CD4-positive, alpha-beta T cell treated with Interferon alpha-2 for 1 hour (primary cell): ENCODE results near the gene SULT1A1.
A peak's percentile ranks its signal among the peaks of the same experiment; 100 is the strongest.
"Not testable (repeated sequence)": the region's sequence is repeated elsewhere in the genome, so short reads cannot be mapped to it uniquely, and the experiment has no call there.

ENCODE experiments used
- DNase-seq, 2 donors: peaks; one replicate each; pipeline ENCODE4 v3.0.0-alpha.2; 2020 to 2022

SULT1A1 gene

DNA sequence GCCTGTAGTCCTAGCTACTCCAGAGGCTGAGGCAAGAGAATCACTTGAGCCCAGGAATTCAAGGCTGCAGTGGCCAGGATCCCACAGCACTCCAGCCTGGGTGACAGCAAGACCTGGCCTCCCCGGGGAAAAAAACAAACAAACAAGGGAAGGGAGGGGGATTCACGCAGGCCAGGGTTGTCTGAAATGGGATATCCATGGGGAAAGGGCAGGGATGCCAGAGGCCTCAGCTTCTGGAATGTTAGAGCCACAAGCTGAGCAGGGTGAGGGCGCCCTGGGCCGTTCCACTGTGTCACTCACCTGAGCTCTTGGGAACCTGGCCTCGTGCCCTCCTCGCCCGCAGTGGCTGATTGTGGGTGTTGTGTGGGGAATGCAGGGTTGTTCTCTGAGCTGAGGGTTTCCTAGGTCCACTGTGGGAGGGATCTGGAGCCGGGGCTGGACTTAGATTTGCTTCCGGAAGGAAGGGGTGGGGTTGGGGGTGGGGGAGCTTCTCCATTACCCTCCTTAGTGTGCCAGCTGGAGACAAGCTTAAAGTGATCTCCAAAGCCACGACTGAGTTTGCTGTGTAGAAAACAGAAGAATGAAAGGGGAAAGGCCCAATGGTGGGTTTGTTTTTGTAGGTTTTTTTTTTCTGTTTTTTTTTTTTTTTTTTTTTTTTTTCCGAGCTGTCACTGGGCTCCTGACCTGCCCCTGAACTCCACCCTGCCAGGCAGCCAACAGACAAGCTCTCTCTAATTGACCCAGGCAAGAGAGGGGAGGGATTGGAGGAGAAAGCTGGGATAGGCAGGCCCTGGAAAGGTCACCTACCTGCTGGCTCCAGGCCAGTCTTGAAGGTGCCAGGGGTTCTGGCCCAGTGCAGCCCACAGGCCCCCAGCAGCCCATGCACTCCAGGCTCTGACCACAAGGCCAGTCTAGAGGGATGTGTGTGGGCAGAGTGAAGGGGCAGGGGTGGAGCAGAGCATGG, at the start of gene SULT1A1:
Gene SULT1A1, minus strand, starts transcription at position 414 of the 964 bp plus-strand sequence. CDS start 1,189 bp downstream, outside the sequence.
- no peak for DNase-seq

DNA sequence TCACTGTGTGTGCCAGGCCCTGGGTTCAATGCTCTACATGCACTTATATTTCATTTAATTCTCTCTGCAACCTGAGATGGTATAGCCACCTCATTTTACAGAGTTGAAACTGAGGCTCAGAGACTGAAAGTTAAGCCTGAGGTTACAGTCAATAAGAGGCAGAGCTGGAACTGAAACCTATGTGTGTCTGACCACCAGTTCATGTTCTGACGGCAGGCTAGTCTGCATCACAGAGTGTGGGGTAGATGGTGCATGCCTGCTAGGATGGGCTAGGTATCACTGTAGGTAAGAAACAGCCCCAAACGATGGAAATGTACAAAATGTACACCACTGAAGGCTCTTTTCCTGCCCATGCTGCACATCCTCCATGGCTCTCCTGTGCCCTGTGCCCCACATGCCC, 30.1 kb upstream of the SULT1A1 start:
- DNase-seq: not testable (repeated sequence)

DNA sequence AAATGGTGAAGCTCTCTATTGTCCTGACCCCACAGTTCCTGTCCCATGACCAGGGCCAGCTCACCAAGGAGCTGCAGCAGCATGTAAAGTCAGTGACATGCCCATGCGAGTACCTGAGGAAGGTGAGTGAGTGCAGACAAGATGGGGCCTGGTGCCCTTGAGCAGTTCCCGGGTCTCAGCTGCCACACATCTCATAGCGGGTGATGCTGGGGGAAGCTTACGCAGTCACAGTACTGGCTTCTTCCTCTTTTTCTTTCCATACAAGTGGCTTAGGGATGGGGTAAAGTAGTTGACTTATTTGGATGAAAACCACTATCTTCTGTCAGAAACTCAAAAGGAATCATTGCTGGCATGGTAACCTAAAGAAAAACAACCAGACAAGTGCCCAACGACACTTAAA, 28.5 kb upstream of the SULT1A1 start:
- not testable (repeated sequence) for DNase-seq

DNA sequence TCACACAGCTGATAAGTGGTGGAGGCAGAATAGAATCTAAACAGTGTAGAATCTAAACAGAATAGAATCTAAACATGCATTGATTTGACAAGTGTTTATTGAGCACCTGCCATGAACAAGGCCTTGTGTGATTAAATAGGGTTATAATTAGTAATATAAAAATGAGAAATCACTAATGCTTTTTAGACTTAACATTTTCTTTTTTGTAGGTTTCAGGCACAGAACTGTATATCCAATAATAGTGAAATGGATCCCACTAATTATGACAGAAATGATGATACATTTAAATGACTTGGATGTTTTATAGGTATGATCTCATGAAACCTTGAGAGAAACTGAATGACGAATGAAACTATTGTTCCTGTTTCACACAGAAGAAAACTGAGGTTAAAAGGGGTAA, 27.9 kb upstream of the SULT1A1 start, which contains the start of gene NPIPB8:
Gene NPIPB8, plus strand, starts transcription at position 301 of the 400 bp plus-strand sequence. CDS start 296 bp downstream, outside the sequence.
- DNase-seq: not testable (repeated sequence)

DNA sequence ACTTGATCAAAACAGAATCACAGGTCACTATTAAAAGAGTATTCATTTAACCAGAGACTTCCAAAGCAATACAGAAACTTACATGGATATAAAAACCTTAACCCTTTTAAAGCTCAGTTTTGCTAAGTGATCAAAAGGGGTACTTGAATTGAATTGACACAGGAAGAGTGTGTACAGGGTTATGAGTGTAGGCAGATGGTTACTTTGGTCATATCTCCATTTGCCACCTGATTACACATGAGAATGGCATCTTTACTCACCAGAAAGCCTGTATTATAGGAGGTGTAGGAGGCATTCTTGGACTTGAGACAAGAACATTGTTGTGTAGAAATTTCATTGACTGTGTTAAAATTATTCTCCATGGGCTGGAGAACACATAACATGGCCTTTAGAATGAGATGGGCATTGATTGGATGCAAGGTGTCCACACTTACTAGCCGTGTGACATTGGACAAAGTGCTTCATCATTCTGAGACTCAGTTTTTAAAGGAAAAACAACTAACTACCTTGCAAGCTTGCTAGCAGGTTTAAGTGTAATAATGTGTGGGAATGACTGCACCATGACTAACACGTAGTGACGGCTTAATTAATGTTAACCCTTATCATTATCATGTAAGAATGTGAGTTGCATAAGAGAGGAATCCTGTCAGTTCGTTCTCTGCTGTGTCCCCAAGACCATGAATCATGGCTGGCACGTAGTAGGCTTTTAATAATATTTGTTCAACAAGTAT, 26.4 kb upstream of the SULT1A1 start:
- not testable (repeated sequence) for DNase-seq

DNA sequence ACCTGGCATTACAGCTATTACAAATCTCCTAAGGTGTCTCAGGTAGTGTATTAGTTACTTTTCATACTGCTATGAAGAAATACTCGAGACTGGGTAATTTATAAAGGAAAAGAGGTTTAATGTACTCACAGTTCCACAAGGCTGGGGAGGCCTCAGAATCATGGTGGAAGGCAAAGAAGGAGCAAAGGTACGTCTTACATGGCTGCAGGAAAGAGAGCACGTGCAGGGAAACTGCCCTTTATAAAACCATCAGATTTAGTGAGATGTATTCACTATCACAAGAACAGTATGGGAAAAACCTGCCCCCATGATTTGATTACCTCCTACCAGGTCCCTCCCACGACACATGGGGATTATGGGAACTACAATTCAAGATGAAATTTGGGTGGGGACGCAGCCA, 21.1 kb upstream of the SULT1A1 start:
- DNase-seq: not testable (repeated sequence)

DNA sequence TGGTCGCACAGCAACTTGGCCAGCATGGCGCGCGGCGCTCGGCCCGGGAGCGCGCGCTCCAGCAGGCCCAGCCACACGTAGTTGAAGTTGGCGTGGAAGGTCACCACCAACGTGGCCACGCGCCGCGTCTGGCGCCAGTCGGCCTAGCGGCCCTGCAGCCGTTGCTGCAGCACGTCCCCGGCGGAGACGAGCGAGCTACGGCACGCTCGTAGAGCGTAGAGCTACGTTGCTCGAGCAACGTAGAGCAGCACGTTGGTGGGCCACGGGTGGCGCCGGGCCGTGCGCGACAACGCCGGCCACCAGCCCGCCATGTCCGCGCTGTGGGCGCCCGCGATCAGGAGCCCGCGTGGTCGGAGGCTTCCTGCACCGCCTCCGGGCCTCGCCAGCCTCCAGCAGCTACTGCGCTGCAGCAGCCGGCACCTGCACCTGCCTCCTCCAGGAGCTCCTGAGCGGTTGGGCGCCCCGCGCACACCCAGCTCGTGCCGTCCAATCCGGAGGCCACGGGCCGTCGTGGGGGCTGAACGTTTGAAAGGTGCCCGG, 13.4 kb upstream of the SULT1A1 start:
- DNase-seq: peak; percentile 53 to 71

DNA sequence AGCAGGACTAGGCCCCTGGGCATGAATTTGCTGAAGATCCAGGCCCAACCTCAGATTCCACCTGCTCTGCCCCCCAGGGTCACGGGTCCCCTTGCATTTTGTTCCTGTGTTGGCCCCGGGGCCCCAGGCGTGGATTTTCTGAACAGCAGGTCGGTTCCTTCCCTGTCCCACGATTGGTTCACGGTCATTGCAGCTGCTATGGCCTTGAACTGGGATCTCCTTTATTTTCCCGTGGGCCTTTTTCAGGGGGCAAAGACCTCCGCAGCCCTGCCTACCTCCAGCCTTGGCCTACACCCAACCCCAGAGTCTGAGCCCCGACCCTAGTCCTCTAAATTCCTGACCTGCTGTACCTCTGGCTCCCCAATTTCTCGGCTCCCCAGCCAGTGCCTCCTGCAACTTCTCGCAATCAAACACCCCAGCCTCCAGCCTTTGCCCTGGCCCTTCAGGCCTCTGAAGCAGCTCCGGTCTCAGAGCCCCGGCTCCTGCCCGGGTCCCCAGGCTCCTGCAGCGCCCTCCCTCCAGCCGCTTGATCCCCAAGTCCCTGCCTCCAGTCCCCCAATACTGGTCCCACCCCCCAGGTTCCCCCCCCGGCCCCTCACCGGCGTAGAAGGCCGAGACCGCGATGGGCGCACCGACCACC, 12.8 kb upstream of the SULT1A1 start:
- DNase-seq: not testable (repeated sequence)

DNA sequence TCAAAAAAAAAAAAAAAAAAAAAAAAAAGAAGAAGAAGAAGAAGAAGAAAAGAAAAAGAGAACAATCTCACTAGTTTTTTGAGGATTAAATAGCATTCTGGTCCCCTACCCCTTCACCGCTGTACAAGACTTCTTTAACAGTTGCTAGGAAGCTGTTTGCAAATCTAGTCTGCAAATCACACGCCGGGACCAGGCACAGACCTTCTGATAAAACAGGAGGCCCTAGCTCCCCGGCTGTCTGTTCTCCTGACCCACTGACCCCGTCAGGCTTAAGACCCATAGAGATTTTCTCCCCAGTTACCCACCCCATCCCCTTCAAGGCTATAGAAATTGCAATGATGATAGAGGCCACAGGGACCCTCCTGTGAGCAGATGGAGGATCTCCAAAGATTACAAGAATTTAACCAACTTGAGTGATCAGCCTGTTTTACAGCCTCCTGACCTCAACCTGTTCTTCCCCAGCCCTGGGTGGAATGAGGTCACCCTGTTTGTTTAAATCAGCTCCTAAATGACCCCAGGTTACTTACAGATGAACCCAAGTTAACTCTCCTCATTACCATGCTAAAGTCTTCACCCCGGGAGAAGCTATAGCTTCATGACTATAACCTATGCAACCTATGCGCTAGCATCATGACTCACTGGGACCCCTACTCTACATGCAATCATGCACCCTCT, 11.8 kb upstream of the SULT1A1 start:
- DNase-seq: no peak

DNA sequence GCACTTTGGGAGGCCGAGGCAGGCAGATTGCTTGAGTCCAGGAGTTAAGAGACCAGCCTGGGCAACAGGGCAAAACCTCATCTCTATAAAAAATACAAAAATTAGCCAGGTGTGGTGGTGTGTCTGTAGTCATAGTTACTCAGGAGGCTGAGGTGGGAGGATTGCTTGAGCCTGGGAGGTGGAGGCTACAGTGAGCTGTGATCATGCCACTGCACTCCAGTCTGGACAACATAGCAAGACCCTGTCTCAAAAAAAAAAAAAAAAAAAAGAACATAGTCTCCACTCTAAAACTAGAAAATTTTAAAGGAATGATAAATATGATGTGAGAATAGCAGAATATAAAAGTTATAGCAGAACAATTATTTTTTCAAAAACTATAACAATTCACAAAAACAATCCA, 10.5 kb upstream of the SULT1A1 start:
- not testable (repeated sequence) for DNase-seq

DNA sequence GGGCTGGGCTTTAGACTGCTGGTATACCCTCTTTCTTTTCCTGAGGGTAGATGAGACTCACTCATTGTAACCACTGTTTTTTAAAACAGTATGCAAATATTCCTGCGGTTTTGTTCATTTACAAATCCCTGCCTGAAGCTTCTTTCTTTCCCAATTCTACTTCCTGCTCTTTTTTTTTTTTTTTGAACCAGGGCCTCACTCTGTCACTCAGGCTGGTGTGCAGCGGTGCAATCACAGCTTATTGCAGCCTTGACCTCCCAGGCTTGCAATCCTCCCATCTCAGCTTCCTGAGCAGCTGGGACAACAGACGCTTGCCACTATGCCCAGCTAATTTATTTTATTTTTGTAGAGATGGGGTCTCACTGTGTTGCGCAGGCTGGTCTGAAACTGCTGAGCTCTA, 8.0 kb upstream of the SULT1A1 start:
- DNase-seq: no peak

DNA sequence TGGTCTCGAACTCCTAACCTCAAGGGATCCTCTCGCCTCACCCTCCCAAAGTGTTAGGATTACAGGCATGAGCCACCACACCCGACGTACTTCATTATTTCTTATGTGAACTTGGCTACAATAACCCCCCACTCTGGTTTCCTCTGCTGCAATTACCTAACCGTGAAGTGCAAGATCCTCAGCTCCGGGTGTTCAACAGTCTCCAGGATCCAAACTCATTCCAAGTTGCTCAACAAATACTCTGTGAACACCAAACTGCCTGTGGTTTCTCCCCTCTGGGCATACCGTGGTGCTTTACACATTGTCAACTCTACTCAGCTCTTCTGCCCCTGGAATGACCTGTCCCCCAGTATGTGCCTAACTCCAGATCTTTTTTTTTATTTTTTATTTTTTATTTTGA, 6.8 kb upstream of the SULT1A1 start:
- DNase-seq: no peak

DNA sequence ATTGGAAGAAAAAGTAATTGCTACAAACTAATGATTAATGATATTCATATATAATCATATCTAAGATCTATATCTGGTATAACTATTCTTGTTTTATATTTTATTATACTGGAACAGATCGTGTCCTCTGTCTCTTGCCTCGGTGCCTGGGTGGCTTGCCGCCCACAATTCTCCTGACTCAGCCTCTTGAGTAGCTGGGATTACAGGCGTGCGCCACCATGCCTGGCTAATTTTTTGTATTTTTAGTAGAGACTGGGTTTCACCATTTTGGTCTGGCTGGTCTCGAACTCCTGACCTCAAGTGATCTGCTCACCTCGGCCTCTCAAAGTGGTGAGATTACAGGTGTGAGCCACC, 6.4 kb upstream of the SULT1A1 start:
- DNase-seq: not testable (repeated sequence)

DNA sequence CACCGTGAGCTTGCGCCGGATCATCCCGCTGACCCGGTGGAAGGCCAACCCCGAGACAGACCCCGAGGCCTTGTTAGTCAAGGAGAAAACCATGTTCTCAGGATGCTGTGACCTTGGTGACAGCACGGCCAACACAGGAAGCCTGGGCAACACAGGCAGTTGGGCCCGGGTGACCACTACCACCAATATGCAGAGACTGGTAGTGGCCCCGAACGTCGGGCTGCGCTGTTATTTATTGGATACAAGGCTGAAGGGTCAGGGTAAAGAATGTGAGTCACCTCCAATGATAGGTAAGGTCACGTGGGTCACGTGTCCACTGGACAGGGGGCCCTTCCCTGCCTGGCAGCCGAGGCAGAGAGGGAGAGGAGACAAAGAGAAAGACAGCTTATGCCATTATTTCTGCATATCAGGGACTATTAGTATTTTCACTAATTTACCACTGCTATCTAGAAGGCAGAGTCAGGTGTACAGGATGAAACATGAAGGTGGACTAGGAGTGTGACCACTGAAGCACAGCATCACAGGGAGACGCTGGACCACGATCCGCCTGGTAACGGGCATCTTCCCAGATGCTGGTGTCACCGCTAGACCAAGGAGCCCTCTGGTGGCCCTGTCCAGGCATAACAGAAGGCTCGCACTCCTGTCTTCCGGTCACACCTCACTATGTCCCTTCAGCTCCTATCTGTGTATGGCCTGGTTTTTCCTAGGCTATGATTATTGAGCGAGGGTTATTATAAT, 5.8 kb upstream of the SULT1A1 start:
- peak; percentile 26 to 44 for DNase-seq

DNA sequence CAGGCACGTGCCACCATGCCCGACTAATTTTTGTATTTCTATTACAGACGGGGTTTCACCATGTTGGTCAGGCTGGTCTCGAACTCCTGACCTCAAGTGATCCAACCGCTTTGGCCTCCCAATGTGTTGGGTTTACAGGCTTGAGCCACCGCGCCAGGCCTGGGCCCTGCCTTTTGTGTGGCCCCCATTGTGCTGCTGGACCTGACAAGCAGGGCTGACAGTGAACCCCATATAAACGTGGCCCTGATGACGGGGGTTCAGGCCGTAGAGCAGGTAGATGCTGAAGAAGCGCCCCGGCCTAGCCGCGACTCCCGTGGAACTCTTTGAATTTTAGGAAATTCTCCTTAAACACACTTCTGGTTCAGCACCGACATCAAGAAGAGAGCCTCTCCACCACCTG, 4.7 kb upstream of the SULT1A1 start:
- DNase-seq: not testable (repeated sequence)

DNA sequence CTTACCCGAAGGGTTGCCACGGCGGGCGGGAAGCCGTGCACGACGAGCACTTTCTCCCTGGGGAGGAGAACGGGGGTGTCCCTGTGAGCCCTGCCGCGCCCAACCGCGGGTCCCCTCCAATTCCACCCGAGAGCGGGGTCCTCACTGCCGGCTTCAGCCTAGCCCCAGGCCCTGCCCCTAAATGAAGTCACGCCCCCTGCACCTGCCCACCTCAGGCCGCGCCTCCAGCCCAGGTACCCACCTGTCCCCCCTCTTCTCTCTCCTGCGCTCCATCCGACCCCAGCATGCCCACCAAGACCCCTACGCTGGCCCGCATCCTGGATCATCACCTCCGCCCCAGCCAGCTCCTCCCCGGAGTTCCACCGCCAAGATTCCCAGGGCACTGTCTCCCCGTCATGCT, 4.1 kb upstream of the SULT1A1 start:
- not testable (repeated sequence) for DNase-seq

DNA sequence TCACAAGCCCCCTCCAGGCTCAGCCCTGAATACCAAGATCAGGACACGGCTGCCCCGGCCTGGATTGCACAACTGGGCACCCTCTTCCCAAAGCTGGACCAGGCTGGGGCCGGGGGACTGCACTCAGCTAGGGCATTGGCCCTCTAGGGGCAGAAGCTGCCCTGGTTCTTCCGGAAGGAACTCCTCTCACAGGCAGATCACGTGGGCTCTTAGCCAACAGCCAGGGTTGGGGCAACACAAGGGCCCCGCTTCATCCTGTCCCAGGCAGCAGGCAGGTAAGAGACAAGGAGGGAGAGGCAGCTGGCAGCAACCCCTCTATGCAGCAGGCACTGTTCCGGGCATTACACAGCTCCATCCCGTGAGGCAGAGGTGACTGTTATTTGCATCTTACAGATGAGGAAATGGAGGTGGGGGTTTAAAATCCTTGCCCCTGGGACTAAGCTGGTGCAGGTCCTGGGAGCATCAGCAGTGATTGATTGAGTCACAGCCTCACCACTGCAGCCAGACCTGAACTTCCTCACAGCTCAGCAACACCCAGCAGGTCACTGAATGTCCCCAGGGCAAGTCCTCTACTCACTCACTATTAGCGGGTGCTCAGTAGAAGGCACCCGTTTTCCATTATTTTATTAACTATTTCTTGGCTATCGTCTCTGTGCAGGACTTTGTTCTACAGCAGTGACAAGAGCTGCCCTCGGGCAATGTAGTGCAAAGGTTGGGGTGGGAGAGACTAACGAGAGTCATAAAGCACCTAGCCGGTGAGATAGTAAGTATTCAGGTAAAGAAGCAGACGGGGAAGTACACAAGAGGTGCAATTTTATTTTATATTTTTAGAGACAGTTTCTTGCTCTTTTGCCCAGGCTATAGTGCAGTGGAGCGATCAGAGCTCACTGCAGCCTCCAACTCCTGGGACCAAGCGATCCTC, 2.8 kb upstream of the SULT1A1 start:
- not testable (repeated sequence) for DNase-seq

DNA sequence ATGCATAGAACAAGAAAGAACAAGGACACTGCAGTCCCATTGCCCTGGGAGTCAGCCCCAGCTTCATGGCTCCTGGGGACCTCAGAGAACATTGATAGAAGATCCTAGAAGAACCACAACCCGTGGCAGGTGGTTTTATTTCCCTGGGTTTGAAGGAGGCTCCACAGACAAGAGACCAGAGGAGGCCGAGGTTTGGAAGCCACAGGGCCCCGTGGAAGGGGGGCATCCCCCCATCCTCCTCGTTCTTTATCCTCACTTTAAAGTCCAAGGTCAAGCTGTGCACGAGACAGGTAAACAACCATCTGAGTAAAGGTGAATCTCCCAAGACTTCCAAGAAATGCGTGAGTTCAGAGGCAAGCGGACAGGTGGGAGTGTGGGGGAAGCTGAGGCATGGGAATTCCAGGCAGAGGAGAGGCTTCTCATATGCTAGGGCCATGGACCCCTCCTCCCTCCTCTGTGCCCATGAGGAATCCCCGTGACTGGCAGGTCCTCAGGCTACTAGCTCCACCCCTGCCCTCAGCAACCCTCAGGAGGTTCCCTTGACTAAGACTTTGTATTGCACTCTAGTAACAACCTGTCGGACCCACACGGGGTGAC, 849 bp upstream of the SULT1A1 start:
- no peak for DNase-seq

DNA sequence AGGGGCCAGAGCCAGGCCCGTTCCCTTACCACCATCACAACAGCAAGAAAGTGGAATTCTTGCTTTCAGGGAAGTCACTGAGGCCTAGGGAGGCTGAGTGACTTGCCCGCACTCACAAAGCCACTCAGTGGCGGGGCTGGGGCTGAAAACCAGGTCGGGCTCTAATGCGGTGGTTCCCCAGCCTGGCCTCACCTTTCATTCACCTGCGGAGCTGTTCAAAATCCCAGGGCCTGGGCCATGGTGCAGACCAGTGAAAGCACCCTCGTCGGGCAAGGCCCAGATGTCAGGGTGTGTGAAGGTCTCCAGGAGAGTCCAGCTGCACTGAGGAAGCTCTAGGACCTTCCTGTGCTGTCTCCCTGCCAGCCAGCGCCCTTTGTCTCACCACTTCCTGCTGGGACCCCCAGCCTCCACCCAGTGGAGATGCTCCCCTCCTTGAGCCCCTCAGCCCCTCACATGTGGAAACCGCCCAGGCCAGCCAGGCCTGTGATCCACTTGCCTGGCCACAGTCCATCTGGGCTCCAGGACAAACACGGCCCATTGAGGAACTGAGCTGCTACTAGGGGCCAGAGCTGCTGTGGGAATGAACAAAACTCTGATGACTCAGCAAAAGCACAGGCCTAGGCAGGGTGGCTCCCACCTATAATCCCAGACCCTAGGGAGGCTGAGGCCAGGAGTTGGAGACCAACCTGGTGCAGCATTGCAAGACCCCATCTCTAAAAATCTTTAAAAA, 812 bp downstream of the SULT1A1 start:
- DNase-seq: not testable (repeated sequence)
